ENCODE data around the gene DOCK4. TPM values are rescaled to one million over a fixed set of nuclear protein-coding genes. Genes with fewer than 3 reads are reported as not detected.

The DOCK4 gene
- polyA plus RNA-seq, 1 donor (not counting 4 experiments of a cell fraction or from before 2014, with no cell fraction given), result 13.9 TPM

- DNase-seq (ENCODE audit: low read depth, low spot score) (no peak), FAIRE-seq (peak; percentile 56)
- Histone ChIP-seq H3K4me3 (ENCODE audit: control insufficient read depth in 2 of 3, extremely low read depth in 1 of 3, insufficient read depth in 2 of 3, low read depth in 1 of 3, low read length in 3 of 3) (no peak overlapping the region), H3K9me1 (ENCODE audit: control insufficient read depth, extremely low read depth, insufficient read depth, low read length) (no peaks in the 10 kb centered on the region), H3K4me1 (ENCODE audit: control insufficient read depth, extremely low read depth, insufficient read depth, low read length) (no peaks in the 10 kb centered on the region), H3K36me3 (ENCODE audit: control insufficient read depth in 2 of 2, extremely low read depth in 1 of 2, insufficient read depth in 2 of 2, low read length in 2 of 2) (no peaks in the 10 kb centered on the region), H3K9me3 (ENCODE audit: control insufficient read depth, low read depth, low read length) (no peaks in the 10 kb centered on the region), H3K9ac (ENCODE audit: control insufficient read depth, extremely low read depth, insufficient read depth, low read length) (no peak overlapping the region), H3K4me2 (ENCODE audit: control insufficient read depth, extremely low read depth, insufficient read depth, low read depth, low read length) (no peak overlapping the region), H3K27me3 (ENCODE audit: control insufficient read depth, extremely low read depth, insufficient read depth, low read length) (no peaks in the 10 kb centered on the region), H4K20me1 (ENCODE audit: control insufficient read depth, extremely low read depth, insufficient read depth, low read length) (no peaks in the 10 kb centered on the region), H3K79me2 (ENCODE audit: control insufficient read depth, insufficient read depth, low read length) (no peaks in the 10 kb centered on the region), H2AFZ (ENCODE audit: control insufficient read depth, low read length) (no peak overlapping the region), H3K27ac (ENCODE audit: control insufficient read depth, insufficient read depth, low read length) (no peak overlapping the region)
- dilution Hi-C loops (cut with MboI; ENCODE audit: extremely low pct_ligation_motif_present, low sequenced_read_pairs), result no loop called here
- no peak for TF ChIP-seq CTCF (optimal IDR thresholded peaks at IDR 0.05 in 1 of 3, IDR thresholded peaks at IDR 0.05 in 1 of 3, conservative IDR thresholded peaks at IDR 0.05 in 1 of 3; ENCODE audit: extremely low read depth in 1 of 3, insufficient read depth in 2 of 3, low read length in 3 of 3)
- TF ChIP-seq EZH2 (IDR thresholded peaks at IDR 0.05; ENCODE audit: low read length), result no peak
Measured at GRCh38 chr7:111919631-111920179, 286.5 kb downstream of the DOCK4 start.

- DNase-seq (ENCODE audit: low read depth, low spot score) (no peak), FAIRE-seq (no peak)
- Histone ChIP-seq H4K20me1 (ENCODE audit: control insufficient read depth, extremely low read depth, insufficient read depth, low read length) (no peaks in the 10 kb centered on the region), H3K9ac (ENCODE audit: control insufficient read depth, extremely low read depth, insufficient read depth, low read length) (no peak overlapping the region), H3K9me1 (ENCODE audit: control insufficient read depth, extremely low read depth, insufficient read depth, low read length) (no peaks in the 10 kb centered on the region), H3K27ac (ENCODE audit: control insufficient read depth, insufficient read depth, low read length) (no peak overlapping the region), H3K4me1 (ENCODE audit: control insufficient read depth, extremely low read depth, insufficient read depth, low read length) (no peaks in the 10 kb centered on the region), H3K27me3 (ENCODE audit: control insufficient read depth, extremely low read depth, insufficient read depth, low read length) (no peaks in the 10 kb centered on the region), H3K4me2 (ENCODE audit: control insufficient read depth, extremely low read depth, insufficient read depth, low read depth, low read length) (no peak overlapping the region), H3K79me2 (ENCODE audit: control insufficient read depth, insufficient read depth, low read length) (no peaks in the 10 kb centered on the region), H3K36me3 (ENCODE audit: control insufficient read depth in 2 of 2, extremely low read depth in 1 of 2, insufficient read depth in 2 of 2, low read length in 2 of 2) (no peaks in the 10 kb centered on the region), H3K4me3 (ENCODE audit: control insufficient read depth in 2 of 3, extremely low read depth in 1 of 3, insufficient read depth in 2 of 3, low read depth in 1 of 3, low read length in 3 of 3) (no peak overlapping the region), H3K9me3 (ENCODE audit: control insufficient read depth, low read depth, low read length) (no peaks in the 10 kb centered on the region), H2AFZ (ENCODE audit: control insufficient read depth, low read length) (no peak overlapping the region)
- TF ChIP-seq CTCF (optimal IDR thresholded peaks at IDR 0.05 in 1 of 3, IDR thresholded peaks at IDR 0.05 in 1 of 3, conservative IDR thresholded peaks at IDR 0.05 in 1 of 3; ENCODE audit: extremely low read depth in 1 of 3, insufficient read depth in 2 of 3, low read length in 3 of 3) (no peak), EZH2 (IDR thresholded peaks at IDR 0.05; ENCODE audit: low read length) (no peak)
- dilution Hi-C loops (cut with MboI; ENCODE audit: extremely low pct_ligation_motif_present, low sequenced_read_pairs), result no loop called here
Measured at GRCh38 chr7:111919164-111919563, 287.0 kb downstream of the DOCK4 start.
